HL-60 (cell line): ENCODE data around the gene GFY.

Experiments
- POLR2AphosphoS5 ChIP-seq: IDR thresholded peaks from 2 replicates; pipeline ENCODE4 v1.6.1; 2012; ENCODE audit warnings: low read depth
- TF ChIP-seq, protein P1 (sequence below): IDR thresholded peaks from one replicate; pipeline ENCODE4 v1.5.1; 2011; ENCODE audit warnings: low read length, control low read depth, inconsistent platforms; ENCODE audit not compliant: insufficient read depth
- TF ChIP-seq, protein P2 (sequence below): IDR thresholded peaks from 2 replicates; pipeline ENCODE4 v1.6.1; 2012; ENCODE audit warnings: low read depth; ENCODE audit not compliant: insufficient replicate concordance

DNA sequence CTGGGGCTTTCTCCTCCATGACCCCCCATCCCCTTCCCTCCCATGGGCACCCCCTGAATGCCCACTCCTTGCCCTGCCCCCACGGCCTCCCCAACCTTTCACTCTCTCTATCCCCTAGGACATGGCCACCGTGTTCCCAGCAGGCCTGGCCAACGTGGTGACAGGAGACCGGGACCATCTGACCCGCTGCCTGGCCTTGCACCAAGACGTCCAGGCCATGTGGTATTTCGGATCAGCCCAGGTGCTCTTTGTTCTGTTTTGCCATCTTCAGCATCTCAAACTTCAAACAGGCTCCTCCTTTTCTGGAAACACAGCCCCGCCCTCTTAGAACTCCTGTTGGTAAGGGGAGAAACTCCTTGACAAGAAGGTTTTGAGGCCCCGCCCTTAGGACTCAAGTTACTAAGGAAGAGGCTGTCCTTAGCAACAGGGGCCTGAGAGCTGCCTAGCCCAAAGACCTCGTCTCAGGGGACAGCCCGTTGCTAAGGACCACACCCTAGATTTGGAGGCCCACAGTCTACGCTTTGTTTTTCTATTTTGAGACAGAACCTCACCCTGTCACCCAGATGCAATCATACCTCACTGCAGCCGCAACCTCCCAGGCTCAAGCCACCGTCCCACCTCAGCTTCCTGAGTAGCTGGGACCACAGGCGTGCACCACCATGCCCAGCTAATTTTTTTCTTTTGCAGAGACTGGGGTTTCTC lies 43.7 kb downstream of the GFY start:
- no peak for TF ChIP-seq POLR2AphosphoS5
- TF ChIP-seq, protein P1, sequence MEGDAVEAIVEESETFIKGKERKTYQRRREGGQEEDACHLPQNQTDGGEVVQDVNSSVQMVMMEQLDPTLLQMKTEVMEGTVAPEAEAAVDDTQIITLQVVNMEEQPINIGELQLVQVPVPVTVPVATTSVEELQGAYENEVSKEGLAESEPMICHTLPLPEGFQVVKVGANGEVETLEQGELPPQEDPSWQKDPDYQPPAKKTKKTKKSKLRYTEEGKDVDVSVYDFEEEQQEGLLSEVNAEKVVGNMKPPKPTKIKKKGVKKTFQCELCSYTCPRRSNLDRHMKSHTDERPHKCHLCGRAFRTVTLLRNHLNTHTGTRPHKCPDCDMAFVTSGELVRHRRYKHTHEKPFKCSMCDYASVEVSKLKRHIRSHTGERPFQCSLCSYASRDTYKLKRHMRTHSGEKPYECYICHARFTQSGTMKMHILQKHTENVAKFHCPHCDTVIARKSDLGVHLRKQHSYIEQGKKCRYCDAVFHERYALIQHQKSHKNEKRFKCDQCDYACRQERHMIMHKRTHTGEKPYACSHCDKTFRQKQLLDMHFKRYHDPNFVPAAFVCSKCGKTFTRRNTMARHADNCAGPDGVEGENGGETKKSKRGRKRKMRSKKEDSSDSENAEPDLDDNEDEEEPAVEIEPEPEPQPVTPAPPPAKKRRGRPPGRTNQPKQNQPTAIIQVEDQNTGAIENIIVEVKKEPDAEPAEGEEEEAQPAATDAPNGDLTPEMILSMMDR = no peak
- TF ChIP-seq, protein P2, sequence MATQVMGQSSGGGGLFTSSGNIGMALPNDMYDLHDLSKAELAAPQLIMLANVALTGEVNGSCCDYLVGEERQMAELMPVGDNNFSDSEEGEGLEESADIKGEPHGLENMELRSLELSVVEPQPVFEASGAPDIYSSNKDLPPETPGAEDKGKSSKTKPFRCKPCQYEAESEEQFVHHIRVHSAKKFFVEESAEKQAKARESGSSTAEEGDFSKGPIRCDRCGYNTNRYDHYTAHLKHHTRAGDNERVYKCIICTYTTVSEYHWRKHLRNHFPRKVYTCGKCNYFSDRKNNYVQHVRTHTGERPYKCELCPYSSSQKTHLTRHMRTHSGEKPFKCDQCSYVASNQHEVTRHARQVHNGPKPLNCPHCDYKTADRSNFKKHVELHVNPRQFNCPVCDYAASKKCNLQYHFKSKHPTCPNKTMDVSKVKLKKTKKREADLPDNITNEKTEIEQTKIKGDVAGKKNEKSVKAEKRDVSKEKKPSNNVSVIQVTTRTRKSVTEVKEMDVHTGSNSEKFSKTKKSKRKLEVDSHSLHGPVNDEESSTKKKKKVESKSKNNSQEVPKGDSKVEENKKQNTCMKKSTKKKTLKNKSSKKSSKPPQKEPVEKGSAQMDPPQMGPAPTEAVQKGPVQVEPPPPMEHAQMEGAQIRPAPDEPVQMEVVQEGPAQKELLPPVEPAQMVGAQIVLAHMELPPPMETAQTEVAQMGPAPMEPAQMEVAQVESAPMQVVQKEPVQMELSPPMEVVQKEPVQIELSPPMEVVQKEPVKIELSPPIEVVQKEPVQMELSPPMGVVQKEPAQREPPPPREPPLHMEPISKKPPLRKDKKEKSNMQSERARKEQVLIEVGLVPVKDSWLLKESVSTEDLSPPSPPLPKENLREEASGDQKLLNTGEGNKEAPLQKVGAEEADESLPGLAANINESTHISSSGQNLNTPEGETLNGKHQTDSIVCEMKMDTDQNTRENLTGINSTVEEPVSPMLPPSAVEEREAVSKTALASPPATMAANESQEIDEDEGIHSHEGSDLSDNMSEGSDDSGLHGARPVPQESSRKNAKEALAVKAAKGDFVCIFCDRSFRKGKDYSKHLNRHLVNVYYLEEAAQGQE = no peak
